Liver (tissue), 9 donors: ENCODE data around the gene ASPG. TPM values are rescaled to one million over a fixed set of nuclear protein-coding genes. Genes with fewer than 3 reads are reported as not detected.

Source experiments
- DNase-seq: peaks from one replicate; pipeline ENCODE4 v3.0.0-alpha.2; 2017; ENCODE audit warnings: low spot score
- H3K27ac ChIP-seq, 2 donors: one replicate each; pipeline ENCODE4 v1.7.0; 2013; ENCODE audit warnings: inconsistent platforms in 2 of 2, low read length in 2 of 2, control low read depth in 1 of 2, low read depth in 1 of 2, mild to moderate bottlenecking in 1 of 2
- H3K27me3 ChIP-seq, 4 donors: one replicate each; pipeline versions ENCODE4 v1.6.1 to v1.7.0; 2013; ENCODE audit warnings: low read length in 3 of 4, inconsistent platforms in 1 of 4, mild to moderate bottlenecking in 1 of 4, moderate library complexity in 1 of 4; ENCODE audit not compliant: control insufficient read depth in 4 of 4, insufficient read depth in 4 of 4
- H3K36me3 ChIP-seq, 4 donors: one replicate each; pipeline versions ENCODE4 v1.6.1 to v1.7.0; 2013; ENCODE audit warnings: low read length in 3 of 4, mild to moderate bottlenecking in 3 of 4, low read depth in 1 of 4, moderate library complexity in 1 of 4; ENCODE audit not compliant: control insufficient read depth in 4 of 4, insufficient read depth in 3 of 4
- H3K4me1 ChIP-seq, 4 donors: one replicate each; pipeline versions ENCODE4 v1.6.1 to v1.7.0; 2013; ENCODE audit warnings: low read length in 3 of 4, mild to moderate bottlenecking in 3 of 4, moderate library complexity in 1 of 4; ENCODE audit not compliant: control insufficient read depth in 4 of 4, insufficient read depth in 4 of 4
- H3K4me3 ChIP-seq, 3 donors: one replicate each; pipeline versions ENCODE4 v1.6.1 to v1.7.0; 2013; ENCODE audit warnings: low read length in 3 of 3, control low read depth in 1 of 3, low read depth in 1 of 3, mild to moderate bottlenecking in 1 of 3
- H3K9ac ChIP-seq, 2 donors: one replicate each; pipeline ENCODE4 v1.7.0; 2013; ENCODE audit warnings: low read length in 2 of 2, mild to moderate bottlenecking in 2 of 2, moderate library complexity in 2 of 2, control low read depth in 1 of 2, low read depth in 1 of 2
- H3K9me3 ChIP-seq, 4 donors: one replicate each; pipeline versions ENCODE4 v1.6.1 to v1.7.0; 2013; ENCODE audit warnings: low read length in 3 of 4; ENCODE audit not compliant: control insufficient read depth in 4 of 4
- ATF3 ChIP-seq: IDR thresholded peaks from 2 replicates; pipeline ENCODE4 v1.6.1; 2016; ENCODE audit warnings: antibody characterized with exemption
- EGR1 ChIP-seq, 2 donors: IDR thresholded peaks; 2 replicates each; pipeline ENCODE4 v1.6.1; 2016 to 2018; ENCODE audit warnings: antibody characterized with exemption in 2 of 2, low read depth in 2 of 2
- FOXA1 ChIP-seq: IDR thresholded peaks from 2 replicates; pipeline ENCODE4 v1.6.1; 2016; ENCODE audit warnings: antibody characterized with exemption
- FOXA2 ChIP-seq: IDR thresholded peaks from 2 replicates; pipeline ENCODE4 v1.6.1; 2016; ENCODE audit warnings: antibody characterized with exemption
- GABPA ChIP-seq, 2 donors: IDR thresholded peaks in 1 of 2; conservative IDR thresholded peaks in 1 of 2; 2 replicates each; pipeline ENCODE4 v1.6.1; 2016; ENCODE audit warnings: antibody characterized with exemption in 2 of 2, mild to moderate bottlenecking in 1 of 2, moderate library complexity in 1 of 2
- HNF4A ChIP-seq, 2 donors: conservative IDR thresholded peaks; 2 replicates each; pipeline ENCODE4 v1.6.1; 2016; ENCODE audit warnings: antibody characterized with exemption in 2 of 2, mild to moderate bottlenecking in 2 of 2
- JUND ChIP-seq, 2 donors: IDR thresholded peaks; 2 replicates each; pipeline ENCODE4 v1.6.1; 2016; ENCODE audit warnings: antibody characterized with exemption in 2 of 2
- MAX ChIP-seq: IDR thresholded peaks from 2 replicates; pipeline ENCODE4 v1.6.1; 2016; ENCODE audit warnings: antibody characterized with exemption
- NR2F2 ChIP-seq: IDR thresholded peaks from 2 replicates; pipeline ENCODE4 v1.6.1; 2016; ENCODE audit warnings: antibody characterized with exemption
- RAD21 ChIP-seq, 2 donors: IDR thresholded peaks; 2 replicates each; pipeline ENCODE4 v1.6.1; 2016; ENCODE audit warnings: antibody characterized with exemption in 2 of 2, mild to moderate bottlenecking in 2 of 2
- RXRA ChIP-seq, 2 donors: IDR thresholded peaks; 2 replicates each; pipeline ENCODE4 v1.6.1; 2017 to 2018; ENCODE audit warnings: antibody characterized with exemption in 2 of 2, mild to moderate bottlenecking in 1 of 2
- SP1 ChIP-seq: IDR thresholded peaks from 2 replicates; pipeline ENCODE4 v1.6.1; 2018; ENCODE audit warnings: antibody characterized with exemption, mild to moderate bottlenecking
- TAF1 ChIP-seq: conservative IDR thresholded peaks from 2 replicates; pipeline ENCODE4 v1.6.1; 2016; ENCODE audit warnings: antibody characterized with exemption, mild to moderate bottlenecking
- YY1 ChIP-seq: IDR thresholded peaks from 2 replicates; pipeline ENCODE4 v1.6.1; 2016; ENCODE audit warnings: antibody characterized with exemption, mild to moderate bottlenecking
- WGBS: extraction: QIAGEN DNeasy Blood & Tissue Kit; methylation state at CpG from one replicate; pipeline ENCODE4 v1.1.7; 2013; 5-methylcytosine and 5-hydroxymethylcytosine counted together
- polyA plus RNA-seq, 2 donors: library from polyadenylated mRNA; stranded (reverse) in 1 of 2; unstranded in 1 of 2; fragments of 200-250 nt in 1 of 2; fragments of >200 nt in 1 of 2; fragmentation: Nextera tagmentation in 1 of 2; extraction: Ambion mirVana in 1 of 2; gene quantifications; one replicate each; pipeline versions ENCODE4 v1.2.1 to v1.2.3, GENCODE V29; 2013 to 2015
- total RNA-seq, 2 donors: library from RNA; depleted of rRNA; stranded (reverse); fragments of >200 nt; gene quantifications; one replicate each; pipeline ENCODE4 v1.2.3, GENCODE V29; 2014
- TF ChIP-seq, protein P1 (sequence below): IDR thresholded peaks from 2 replicates; pipeline ENCODE4 v1.6.1; 2016; ENCODE audit warnings: antibody characterized with exemption, mild to moderate bottlenecking
- TF ChIP-seq, protein P2 (sequence below): IDR thresholded peaks from 2 replicates; pipeline ENCODE4 v1.6.1; 2016; ENCODE audit warnings: antibody characterized with exemption
- TF ChIP-seq, protein P3 (sequence below): fragments of 150-350 bp; IDR thresholded peaks from 2 replicates; pipeline ENCODE4 v1.5.1; 2017; ENCODE audit warnings: improper control_type of control experiment, low read depth, low read length; ENCODE audit not compliant: missing input control
- donor health status: healthy.
- donor health status: healthy.
- donor health status: healthy.
- donor health status: healthy.
- donor health status: healthy.

ASPG gene
- total and polyA plus RNA-seq, 4 donors = 42.4 to 158 (median 110) TPM

- DNase-seq = no peak
- Histone ChIP-seq H3K9ac (no peak overlapping the region), H3K4me1 (no peaks in the 10 kb centered on the region), H3K27ac (no peak overlapping the region), H3K4me3 (no peak overlapping the region), H3K36me3 (no peaks in the 10 kb centered on the region), H3K27me3 (no peaks in the 10 kb centered on the region), H3K9me3 (no peaks in the 10 kb centered on the region)
- 97% methylated on average over 3 of the region's 3 CpGs for WGBS
- TF ChIP-seq MAX (no peak), YY1 (no peak), EGR1 (IDR thresholded peaks at IDR 0.05; ENCODE audit: low read depth in 2 of 2) (no peak), GABPA (IDR thresholded peaks at IDR 0.05 in 1 of 2, conservative IDR thresholded peaks at IDR 0.05 in 1 of 2) (no peak), RAD21 (IDR thresholded peaks at IDR 0.05) (no peak), FOXA2 (no peak), NR2F2 (no peak), FOXA1 (no peak), RXRA (IDR thresholded peaks at IDR 0.05) (no peak), TAF1 (no peak), ATF3 (no peak), JUND (IDR thresholded peaks at IDR 0.05) (no peak), HNF4A (conservative IDR thresholded peaks at IDR 0.05) (no peak)
- TF ChIP-seq, protein P1, sequence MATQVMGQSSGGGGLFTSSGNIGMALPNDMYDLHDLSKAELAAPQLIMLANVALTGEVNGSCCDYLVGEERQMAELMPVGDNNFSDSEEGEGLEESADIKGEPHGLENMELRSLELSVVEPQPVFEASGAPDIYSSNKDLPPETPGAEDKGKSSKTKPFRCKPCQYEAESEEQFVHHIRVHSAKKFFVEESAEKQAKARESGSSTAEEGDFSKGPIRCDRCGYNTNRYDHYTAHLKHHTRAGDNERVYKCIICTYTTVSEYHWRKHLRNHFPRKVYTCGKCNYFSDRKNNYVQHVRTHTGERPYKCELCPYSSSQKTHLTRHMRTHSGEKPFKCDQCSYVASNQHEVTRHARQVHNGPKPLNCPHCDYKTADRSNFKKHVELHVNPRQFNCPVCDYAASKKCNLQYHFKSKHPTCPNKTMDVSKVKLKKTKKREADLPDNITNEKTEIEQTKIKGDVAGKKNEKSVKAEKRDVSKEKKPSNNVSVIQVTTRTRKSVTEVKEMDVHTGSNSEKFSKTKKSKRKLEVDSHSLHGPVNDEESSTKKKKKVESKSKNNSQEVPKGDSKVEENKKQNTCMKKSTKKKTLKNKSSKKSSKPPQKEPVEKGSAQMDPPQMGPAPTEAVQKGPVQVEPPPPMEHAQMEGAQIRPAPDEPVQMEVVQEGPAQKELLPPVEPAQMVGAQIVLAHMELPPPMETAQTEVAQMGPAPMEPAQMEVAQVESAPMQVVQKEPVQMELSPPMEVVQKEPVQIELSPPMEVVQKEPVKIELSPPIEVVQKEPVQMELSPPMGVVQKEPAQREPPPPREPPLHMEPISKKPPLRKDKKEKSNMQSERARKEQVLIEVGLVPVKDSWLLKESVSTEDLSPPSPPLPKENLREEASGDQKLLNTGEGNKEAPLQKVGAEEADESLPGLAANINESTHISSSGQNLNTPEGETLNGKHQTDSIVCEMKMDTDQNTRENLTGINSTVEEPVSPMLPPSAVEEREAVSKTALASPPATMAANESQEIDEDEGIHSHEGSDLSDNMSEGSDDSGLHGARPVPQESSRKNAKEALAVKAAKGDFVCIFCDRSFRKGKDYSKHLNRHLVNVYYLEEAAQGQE = no peak
- TF ChIP-seq, protein P2, sequence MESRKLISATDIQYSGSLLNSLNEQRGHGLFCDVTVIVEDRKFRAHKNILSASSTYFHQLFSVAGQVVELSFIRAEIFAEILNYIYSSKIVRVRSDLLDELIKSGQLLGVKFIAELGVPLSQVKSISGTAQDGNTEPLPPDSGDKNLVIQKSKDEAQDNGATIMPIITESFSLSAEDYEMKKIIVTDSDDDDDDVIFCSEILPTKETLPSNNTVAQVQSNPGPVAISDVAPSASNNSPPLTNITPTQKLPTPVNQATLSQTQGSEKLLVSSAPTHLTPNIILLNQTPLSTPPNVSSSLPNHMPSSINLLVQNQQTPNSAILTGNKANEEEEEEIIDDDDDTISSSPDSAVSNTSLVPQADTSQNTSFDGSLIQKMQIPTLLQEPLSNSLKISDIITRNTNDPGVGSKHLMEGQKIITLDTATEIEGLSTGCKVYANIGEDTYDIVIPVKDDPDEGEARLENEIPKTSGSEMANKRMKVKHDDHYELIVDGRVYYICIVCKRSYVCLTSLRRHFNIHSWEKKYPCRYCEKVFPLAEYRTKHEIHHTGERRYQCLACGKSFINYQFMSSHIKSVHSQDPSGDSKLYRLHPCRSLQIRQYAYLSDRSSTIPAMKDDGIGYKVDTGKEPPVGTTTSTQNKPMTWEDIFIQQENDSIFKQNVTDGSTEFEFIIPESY = no peak
Observed at GRCh38 chr14:104047761-104048160, 37.7 kb upstream of the ASPG start.

- Histone ChIP-seq H3K9ac (no peak overlapping the region), H3K4me3 (no peak overlapping the region), H3K4me1 (no peaks in the 10 kb centered on the region), H3K36me3 (no peaks in the 10 kb centered on the region), H3K9me3 (no peaks in the 10 kb centered on the region), H3K27me3 (no peaks in the 10 kb centered on the region), H3K27ac (no peak overlapping the region)
- WGBS = 87% methylated on average over 2 of the region's 2 CpGs
- DNase-seq = no peak
- no peak for TF ChIP-seq HNF4A (conservative IDR thresholded peaks at IDR 0.05)
- no peak for TF ChIP-seq FOXA1
- TF ChIP-seq JUND (IDR thresholded peaks at IDR 0.05) = no peak
- no peak for TF ChIP-seq RXRA (IDR thresholded peaks at IDR 0.05)
- TF ChIP-seq TAF1 = no peak
- TF ChIP-seq GABPA (IDR thresholded peaks at IDR 0.05 in 1 of 2, conservative IDR thresholded peaks at IDR 0.05 in 1 of 2) = no peak
- TF ChIP-seq FOXA2 = no peak
- no peak for TF ChIP-seq SP1
- TF ChIP-seq, protein P2 = no peak
- no peak for TF ChIP-seq RAD21 (IDR thresholded peaks at IDR 0.05)
- TF ChIP-seq EGR1 (IDR thresholded peaks at IDR 0.05; ENCODE audit: low read depth in 2 of 2) = no peak
- TF ChIP-seq, protein P3, sequence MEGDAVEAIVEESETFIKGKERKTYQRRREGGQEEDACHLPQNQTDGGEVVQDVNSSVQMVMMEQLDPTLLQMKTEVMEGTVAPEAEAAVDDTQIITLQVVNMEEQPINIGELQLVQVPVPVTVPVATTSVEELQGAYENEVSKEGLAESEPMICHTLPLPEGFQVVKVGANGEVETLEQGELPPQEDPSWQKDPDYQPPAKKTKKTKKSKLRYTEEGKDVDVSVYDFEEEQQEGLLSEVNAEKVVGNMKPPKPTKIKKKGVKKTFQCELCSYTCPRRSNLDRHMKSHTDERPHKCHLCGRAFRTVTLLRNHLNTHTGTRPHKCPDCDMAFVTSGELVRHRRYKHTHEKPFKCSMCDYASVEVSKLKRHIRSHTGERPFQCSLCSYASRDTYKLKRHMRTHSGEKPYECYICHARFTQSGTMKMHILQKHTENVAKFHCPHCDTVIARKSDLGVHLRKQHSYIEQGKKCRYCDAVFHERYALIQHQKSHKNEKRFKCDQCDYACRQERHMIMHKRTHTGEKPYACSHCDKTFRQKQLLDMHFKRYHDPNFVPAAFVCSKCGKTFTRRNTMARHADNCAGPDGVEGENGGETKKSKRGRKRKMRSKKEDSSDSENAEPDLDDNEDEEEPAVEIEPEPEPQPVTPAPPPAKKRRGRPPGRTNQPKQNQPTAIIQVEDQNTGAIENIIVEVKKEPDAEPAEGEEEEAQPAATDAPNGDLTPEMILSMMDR = no peak
Observed at GRCh38 chr14:104048758-104049507, 36.6 kb upstream of the ASPG start.
